ENCODE measurements around the gene SLC35D2. TPM values are rescaled to one million over a fixed set of nuclear protein-coding genes. Genes with fewer than 3 reads are reported as not detected.

SLC35D2 gene
- total RNA-seq, 1 donor from 2014 or later: 19.0 TPM

DNA sequence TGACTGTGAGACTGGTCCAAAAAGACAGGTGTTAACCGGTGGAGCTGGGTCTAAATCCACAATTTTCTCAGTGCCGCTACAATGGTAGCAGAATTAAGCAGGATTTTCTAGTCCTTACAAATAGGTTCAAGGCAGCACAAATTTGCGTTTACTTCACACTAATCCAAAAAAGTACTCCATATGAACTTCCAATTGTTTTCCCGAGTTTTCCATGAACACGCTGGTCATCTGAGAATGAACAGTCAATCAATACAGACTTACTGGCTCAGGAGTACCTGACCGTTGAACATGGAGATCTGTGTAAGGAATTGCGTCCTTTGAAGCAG is 709 bp downstream of the SLC35D2 start:
- no peak for TF ChIP-seq CTCF (conservative IDR thresholded peaks at IDR 0.05)
- Mint-ChIP-seq H3K4me3 (peak overlapping the region; percentile 84), H3K9me3 (no peaks in the 10 kb centered on the region), H3K27me3 (ENCODE audit: low read depth) (no peaks in the 10 kb centered on the region), H3K27ac (ENCODE audit: unreplicated experiment) (no peak overlapping the region), H3K4me1 (peaks cover 27% of the 10 kb centered on the region), H3K36me3 (ENCODE audit: low read depth) (peaks cover 6% of the 10 kb centered on the region)
- no peak for DNase-seq (ENCODE audit: low read depth, low spot score)

- no peak overlapping the region for H3K4me3 Mint-ChIP-seq
- no peak for DNase-seq (ENCODE audit: low read depth, low spot score)
- TF ChIP-seq CTCF (conservative IDR thresholded peaks at IDR 0.05): no peak
- no peaks in the 10 kb centered on the region for H3K27me3 Mint-ChIP-seq (ENCODE audit: low read depth)
- peaks cover 9% of the 10 kb centered on the region for H3K36me3 Mint-ChIP-seq (ENCODE audit: low read depth)
- no peaks in the 10 kb centered on the region for H3K9me3 Mint-ChIP-seq
- H3K4me1 Mint-ChIP-seq: peaks cover 33% of the 10 kb centered on the region
- no peak overlapping the region for H3K27ac Mint-ChIP-seq (ENCODE audit: unreplicated experiment)
Observed at GRCh38 chr9:96382175-96382574, 1.3 kb downstream of the SLC35D2 start.

- no peak overlapping the region for H3K27ac Mint-ChIP-seq (ENCODE audit: unreplicated experiment)
- H3K9me3 Mint-ChIP-seq: no peaks in the 10 kb centered on the region
- no peak for DNase-seq (ENCODE audit: low read depth, low spot score)
- no peak for TF ChIP-seq CTCF (conservative IDR thresholded peaks at IDR 0.05)
- H3K4me3 Mint-ChIP-seq: no peak overlapping the region
- H3K27me3 Mint-ChIP-seq (ENCODE audit: low read depth): no peaks in the 10 kb centered on the region
- peaks cover 38% of the 10 kb centered on the region for H3K4me1 Mint-ChIP-seq
- peaks cover 9% of the 10 kb centered on the region for H3K36me3 Mint-ChIP-seq (ENCODE audit: low read depth)
Observed at GRCh38 chr9:96381696-96382095, 1.8 kb downstream of the SLC35D2 start.

DNA sequence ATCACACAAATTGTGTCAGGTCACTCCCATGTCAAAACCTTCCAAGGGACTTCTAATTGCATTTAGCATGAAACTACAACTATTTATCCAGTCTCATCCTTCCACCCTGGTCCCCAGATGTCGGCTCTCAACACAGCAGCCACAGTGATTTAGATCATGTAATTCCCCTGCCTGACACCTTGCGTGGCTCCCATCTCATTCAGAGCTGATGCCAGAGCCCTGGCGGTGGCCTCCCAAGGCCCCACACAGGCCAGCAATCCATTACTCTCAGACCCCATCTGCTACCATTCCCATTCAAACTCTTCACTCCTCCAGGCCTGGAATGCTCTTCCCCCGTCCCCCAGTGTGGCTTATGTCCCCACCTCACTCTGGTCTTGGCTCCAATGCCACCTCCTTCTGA is 2.4 kb downstream of the SLC35D2 start:
- peak overlapping the region; percentile 58 for H3K27ac Mint-ChIP-seq (ENCODE audit: unreplicated experiment)
- H3K27me3 Mint-ChIP-seq (ENCODE audit: low read depth): no peaks in the 10 kb centered on the region
- no peak for TF ChIP-seq CTCF (conservative IDR thresholded peaks at IDR 0.05)
- H3K4me3 Mint-ChIP-seq: peak overlapping the region; percentile 14
- H3K4me1 Mint-ChIP-seq: peaks cover 38% of the 10 kb centered on the region
- peaks cover 9% of the 10 kb centered on the region for H3K36me3 Mint-ChIP-seq (ENCODE audit: low read depth)
- DNase-seq (ENCODE audit: low read depth, low spot score): no peak
- H3K9me3 Mint-ChIP-seq: no peaks in the 10 kb centered on the region

DNA sequence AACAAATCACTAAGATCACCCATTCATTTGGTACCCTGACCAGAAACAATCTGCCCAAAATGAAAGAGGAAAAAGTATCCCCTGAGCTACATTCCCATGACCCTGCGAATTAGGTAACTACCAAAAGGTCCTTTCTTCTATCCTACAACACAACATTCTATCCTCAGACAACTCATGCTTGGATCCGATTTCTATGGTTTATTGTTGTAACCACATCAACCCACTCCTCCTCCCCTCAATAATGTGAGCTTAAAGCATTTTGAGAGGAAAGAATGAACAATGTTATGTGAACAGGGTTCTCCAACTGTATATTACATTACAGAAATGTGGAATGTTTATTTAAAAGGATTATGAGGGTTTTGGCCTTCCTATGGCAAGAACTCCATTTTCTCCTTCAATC is 4.0 kb downstream of the SLC35D2 start:
- DNase-seq (ENCODE audit: low read depth, low spot score): no peak
- Mint-ChIP-seq H3K9me3 (no peaks in the 10 kb centered on the region), H3K36me3 (ENCODE audit: low read depth) (peaks cover 6% of the 10 kb centered on the region), H3K27ac (ENCODE audit: unreplicated experiment) (no peak overlapping the region), H3K4me3 (no peak overlapping the region), H3K27me3 (ENCODE audit: low read depth) (no peaks in the 10 kb centered on the region), H3K4me1 (peaks cover 38% of the 10 kb centered on the region)
- TF ChIP-seq CTCF (conservative IDR thresholded peaks at IDR 0.05): no peak

- TF ChIP-seq CTCF (conservative IDR thresholded peaks at IDR 0.05): no peak
- Mint-ChIP-seq H3K9me3 (no peaks in the 10 kb centered on the region), H3K4me3 (no peak overlapping the region), H3K36me3 (ENCODE audit: low read depth) (peaks cover 6% of the 10 kb centered on the region), H3K27ac (ENCODE audit: unreplicated experiment) (no peak overlapping the region), H3K4me1 (peaks cover 31% of the 10 kb centered on the region), H3K27me3 (ENCODE audit: low read depth) (no peaks in the 10 kb centered on the region)
- DNase-seq (ENCODE audit: low read depth, low spot score): no peak
Observed at GRCh38 chr9:96378187-96378586, 5.3 kb downstream of the SLC35D2 start.

Data from neural crest cell (in vitro differentiated cells).